RWPE1 (cell line): ENCODE results near the gene SLC16A4.
"Not testable (repeated sequence)": the region's sequence is repeated elsewhere in the genome, so short reads cannot be mapped to it uniquely, and the experiment has no call there.

Experiments
- CTCF ChIA-PET: fragments of 350-600 bp; sonication (Branson Sonifier 250); formaldehyde crosslinking; extraction: SDS; loops from one replicate; lab custom pipeline; 2021; lab: Yijun Ruan, JAX
- POLR2A ChIA-PET: fragments of 400-600 bp; formaldehyde crosslinking; extraction: SDS; loops from one replicate; lab custom pipeline; 2020; ENCODE audit warnings: antibody characterized with exemption; ENCODE audit not compliant: low non-redundant PET; lab: Yijun Ruan, JAX
- DNase-seq: peaks from one replicate; pipeline ENCODE4 v3.0.0; 2012; ENCODE audit warnings: low spot score
- H3K27ac ChIP-seq: fragments of 450-650 bp; 2 replicates; pipeline ENCODE4 v1.5.1; 2017
- CTCF ChIP-seq: fragments of 450-650 bp; conservative IDR thresholded peaks from 2 replicates; pipeline ENCODE4 v1.5.1; 2017; ENCODE audit warnings: low read depth, mild to moderate bottlenecking

SLC16A4 gene

GRCh38 chr1:110390692-110391245, at the start of gene SLC16A4:
TSS of gene SLC16A4 (minus strand) at chr1:110391026. CDS start at chr1:110389323, 1,703 bp downstream.
- ChIA-PET POLR2A (no interaction called here), CTCF (no interaction called here)
- TF ChIP-seq CTCF, result no peak
- H3K27ac ChIP-seq, result no peak within 1 kb of the TSS
- peak; percentile 19 for DNase-seq

DNA sequence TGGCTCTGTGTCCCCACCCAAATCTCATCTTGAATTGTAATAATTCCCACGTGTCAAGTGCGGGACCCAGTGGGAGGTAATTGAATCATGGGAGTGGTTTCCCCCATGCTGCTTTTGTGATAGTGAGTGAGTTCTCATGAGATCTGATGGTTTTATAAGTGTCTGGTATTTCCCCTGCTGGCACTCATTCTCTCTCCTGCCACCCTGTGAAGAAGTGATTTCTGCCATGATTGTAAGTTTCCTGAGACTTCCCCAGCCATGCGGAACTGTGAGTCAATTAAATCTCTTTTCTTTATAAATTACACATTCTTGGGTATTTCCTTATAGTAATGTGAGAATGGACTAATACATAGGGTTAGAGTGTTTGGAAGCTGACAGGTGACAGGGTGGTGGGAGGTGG, 49.0 kb upstream of the SLC16A4 start:
- DNase-seq, POLR2A ChIA-PET, H3K27ac ChIP-seq: not testable (repeated sequence)
- CTCF ChIA-PET, result interaction anchor here (1.1 to 2.7 kb wide), 3 partner anchors 20 to 56 kb away, joined by 4 to 13 read pairs (median 9); no protein-coding TSS in a partner anchor

- TF ChIP-seq CTCF, result no peak
- POLR2A ChIA-PET, result no interaction called here
- no peak for DNase-seq
- H3K27ac ChIP-seq, result no peak overlapping the region
- CTCF ChIA-PET, result interaction anchor here (2.6 to 2.7 kb wide), 2 partner anchors 21 to 57 kb away, joined by 9 to 13 read pairs; no protein-coding TSS in a partner anchor
Observed at GRCh38 chr1:110438893-110439292, 48.1 kb upstream of the SLC16A4 start.

GRCh38 chr1:110437645-110438299, 46.9 kb upstream of the SLC16A4 start:
- DNase-seq, H3K27ac ChIP-seq, POLR2A ChIA-PET: not testable (repeated sequence)
- CTCF ChIA-PET, result interaction anchor here (0.9 kb wide), 2 partner anchors 22 to 25 kb away, joined by 3 to 5 read pairs; no protein-coding TSS in a partner anchor

GRCh38 chr1:110436635-110437034, 45.8 kb upstream of the SLC16A4 start:
- ChIA-PET CTCF (interaction anchor here (0.8 to 0.9 kb wide), 2 partner anchors 24 to 383 kb away, joined by 3 to 5 read pairs; no protein-coding TSS in a partner anchor), POLR2A (no interaction called here)
- DNase-seq, result no peak
- no peak overlapping the region for H3K27ac ChIP-seq
- TF ChIP-seq CTCF, result no peak

GRCh38 chr1:110434946-110435345, 44.1 kb upstream of the SLC16A4 start:
- no peak overlapping the region for H3K27ac ChIP-seq
- POLR2A ChIA-PET, result no interaction called here
- CTCF ChIA-PET, result interaction anchor here (0.6 to 2.1 kb wide), 9 partner anchors 10 to 374 kb away, joined by 3 to 13 read pairs (median 3); no protein-coding TSS in a partner anchor
- DNase-seq, result no peak
- TF ChIP-seq CTCF, result no peak

DNA sequence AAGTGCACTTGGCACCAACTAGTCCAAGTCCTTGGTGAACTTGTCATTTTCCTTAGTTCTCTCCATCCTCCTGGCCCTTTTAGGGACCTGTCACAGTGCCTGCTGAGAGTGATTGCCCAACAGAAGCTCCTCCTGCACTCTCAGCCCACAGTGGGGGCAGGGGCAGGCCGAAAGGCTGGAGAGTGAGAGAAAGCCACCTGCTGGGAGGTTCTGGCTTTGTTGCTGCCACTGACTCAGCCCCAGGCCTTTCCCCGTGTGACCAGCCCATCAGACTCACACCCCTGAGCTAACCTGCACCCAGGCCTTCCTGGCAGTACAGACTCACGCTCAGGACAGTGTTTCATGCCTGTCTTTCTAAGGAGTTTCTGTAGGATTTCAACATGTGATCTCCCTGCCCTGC, 43.0 kb upstream of the SLC16A4 start:
- no peak for TF ChIP-seq CTCF
- no peak overlapping the region for H3K27ac ChIP-seq
- CTCF ChIA-PET, result interaction anchor here (0.5 to 2.1 kb wide), 13 partner anchors 14 to 373 kb away, joined by 3 to 13 read pairs (median 4); no protein-coding TSS in a partner anchor

More for the DNA sequence above, 43.0 kb upstream of the SLC16A4 start:
- DNase-seq, result peak; percentile 67
- POLR2A ChIA-PET, result no interaction called here
